ENCODE results near the gene MAP4.

DNA sequence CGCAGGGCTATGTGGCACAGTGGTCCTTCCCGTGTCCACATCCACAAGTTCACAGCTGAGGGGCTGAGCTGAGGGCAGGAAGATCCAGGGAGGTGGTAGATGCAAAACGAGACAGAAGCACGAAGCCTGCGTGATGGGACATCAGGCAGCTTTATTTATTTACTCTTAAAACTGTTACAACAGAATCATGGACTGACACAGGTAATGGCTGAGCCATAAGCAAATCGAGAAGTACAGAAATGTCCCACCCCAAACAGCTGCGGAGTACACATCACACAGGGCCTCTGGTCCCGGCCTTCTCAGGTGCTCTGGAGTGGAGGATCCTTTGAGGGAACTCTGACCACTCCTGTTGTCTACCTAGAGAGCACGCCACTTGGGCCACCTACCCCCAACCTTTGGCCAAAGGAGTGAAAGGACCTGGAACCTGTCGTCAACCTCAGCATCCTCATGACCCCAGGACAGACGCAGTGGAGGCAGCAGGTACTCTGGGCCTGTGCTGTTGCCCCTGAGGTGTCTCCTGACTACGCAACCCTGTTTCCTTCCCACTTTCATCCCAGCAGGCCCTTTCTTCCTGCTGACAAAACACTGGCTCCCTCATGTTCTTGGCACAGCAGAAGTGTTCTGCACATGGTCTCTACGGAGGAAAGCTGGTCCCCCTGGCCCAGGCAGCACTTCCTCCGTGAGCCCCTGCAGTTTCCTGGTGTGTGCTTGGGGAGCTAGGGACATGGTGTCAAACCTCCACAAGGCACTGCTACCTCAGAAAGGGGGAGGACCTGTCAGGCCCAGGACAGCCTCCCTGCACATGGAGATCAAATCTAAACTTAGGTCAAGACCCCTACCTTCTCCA, 165.4 kb downstream of the MAP4 start:
- TF ChIP-seq, protein P1, sequence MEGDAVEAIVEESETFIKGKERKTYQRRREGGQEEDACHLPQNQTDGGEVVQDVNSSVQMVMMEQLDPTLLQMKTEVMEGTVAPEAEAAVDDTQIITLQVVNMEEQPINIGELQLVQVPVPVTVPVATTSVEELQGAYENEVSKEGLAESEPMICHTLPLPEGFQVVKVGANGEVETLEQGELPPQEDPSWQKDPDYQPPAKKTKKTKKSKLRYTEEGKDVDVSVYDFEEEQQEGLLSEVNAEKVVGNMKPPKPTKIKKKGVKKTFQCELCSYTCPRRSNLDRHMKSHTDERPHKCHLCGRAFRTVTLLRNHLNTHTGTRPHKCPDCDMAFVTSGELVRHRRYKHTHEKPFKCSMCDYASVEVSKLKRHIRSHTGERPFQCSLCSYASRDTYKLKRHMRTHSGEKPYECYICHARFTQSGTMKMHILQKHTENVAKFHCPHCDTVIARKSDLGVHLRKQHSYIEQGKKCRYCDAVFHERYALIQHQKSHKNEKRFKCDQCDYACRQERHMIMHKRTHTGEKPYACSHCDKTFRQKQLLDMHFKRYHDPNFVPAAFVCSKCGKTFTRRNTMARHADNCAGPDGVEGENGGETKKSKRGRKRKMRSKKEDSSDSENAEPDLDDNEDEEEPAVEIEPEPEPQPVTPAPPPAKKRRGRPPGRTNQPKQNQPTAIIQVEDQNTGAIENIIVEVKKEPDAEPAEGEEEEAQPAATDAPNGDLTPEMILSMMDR (conservative IDR thresholded peaks at IDR 0.05; ENCODE audit: low read length), result no peak
- TF ChIP-seq EZH2phosphoT487 (IDR thresholded peaks at IDR 0.05; ENCODE audit: borderline replicate concordance), result no peak

Measured in Loucy (cell line).